ENCODE measurements around the gene PDXK.

DNA sequence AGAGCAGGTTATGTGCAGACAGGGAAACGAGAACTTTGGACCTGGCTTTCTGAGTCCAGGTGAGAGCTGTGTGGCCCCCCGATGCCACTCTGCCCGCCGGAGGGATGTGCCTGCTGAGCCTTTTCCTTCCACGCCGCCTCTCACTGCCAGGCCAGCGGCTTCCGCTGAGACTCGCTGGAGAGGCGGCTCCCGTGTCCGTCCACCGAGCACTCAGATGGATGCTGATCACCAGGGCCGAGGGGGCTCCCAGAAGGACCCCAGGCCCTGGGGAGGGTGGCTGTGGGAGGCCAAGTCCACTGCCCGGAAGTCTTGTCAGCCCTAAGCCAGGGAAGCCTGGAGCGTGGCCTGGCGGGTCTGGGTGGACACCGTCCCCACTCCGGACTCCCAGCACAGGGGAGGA, 40.7 kb downstream of the PDXK start:
- TF ChIP-seq TAF1 (IDR thresholded peaks at IDR 0.05; ENCODE audit: borderline replicate concordance, insufficient read depth, low read length) (no peak), POLR2AphosphoS5 (IDR thresholded peaks at IDR 0.05; ENCODE audit: low read depth, low read length) (no peak)
- TF ChIP-seq, protein P1, sequence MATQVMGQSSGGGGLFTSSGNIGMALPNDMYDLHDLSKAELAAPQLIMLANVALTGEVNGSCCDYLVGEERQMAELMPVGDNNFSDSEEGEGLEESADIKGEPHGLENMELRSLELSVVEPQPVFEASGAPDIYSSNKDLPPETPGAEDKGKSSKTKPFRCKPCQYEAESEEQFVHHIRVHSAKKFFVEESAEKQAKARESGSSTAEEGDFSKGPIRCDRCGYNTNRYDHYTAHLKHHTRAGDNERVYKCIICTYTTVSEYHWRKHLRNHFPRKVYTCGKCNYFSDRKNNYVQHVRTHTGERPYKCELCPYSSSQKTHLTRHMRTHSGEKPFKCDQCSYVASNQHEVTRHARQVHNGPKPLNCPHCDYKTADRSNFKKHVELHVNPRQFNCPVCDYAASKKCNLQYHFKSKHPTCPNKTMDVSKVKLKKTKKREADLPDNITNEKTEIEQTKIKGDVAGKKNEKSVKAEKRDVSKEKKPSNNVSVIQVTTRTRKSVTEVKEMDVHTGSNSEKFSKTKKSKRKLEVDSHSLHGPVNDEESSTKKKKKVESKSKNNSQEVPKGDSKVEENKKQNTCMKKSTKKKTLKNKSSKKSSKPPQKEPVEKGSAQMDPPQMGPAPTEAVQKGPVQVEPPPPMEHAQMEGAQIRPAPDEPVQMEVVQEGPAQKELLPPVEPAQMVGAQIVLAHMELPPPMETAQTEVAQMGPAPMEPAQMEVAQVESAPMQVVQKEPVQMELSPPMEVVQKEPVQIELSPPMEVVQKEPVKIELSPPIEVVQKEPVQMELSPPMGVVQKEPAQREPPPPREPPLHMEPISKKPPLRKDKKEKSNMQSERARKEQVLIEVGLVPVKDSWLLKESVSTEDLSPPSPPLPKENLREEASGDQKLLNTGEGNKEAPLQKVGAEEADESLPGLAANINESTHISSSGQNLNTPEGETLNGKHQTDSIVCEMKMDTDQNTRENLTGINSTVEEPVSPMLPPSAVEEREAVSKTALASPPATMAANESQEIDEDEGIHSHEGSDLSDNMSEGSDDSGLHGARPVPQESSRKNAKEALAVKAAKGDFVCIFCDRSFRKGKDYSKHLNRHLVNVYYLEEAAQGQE (IDR thresholded peaks at IDR 0.05; ENCODE audit: insufficient read depth in 1 of 2, low read depth in 2 of 2, low read length in 2 of 2) = no peak
